Transverse colon (tissue), 4 donors: ENCODE results near the gene CRKL. TPM values are rescaled to one million over a fixed set of nuclear protein-coding genes. Genes with fewer than 3 reads are reported as not detected.

Source experiments
- DNase-seq: peaks from one replicate; pipeline ENCODE4 v3.0.0-alpha.2; 2019
- H3K27ac ChIP-seq, 4 donors: fragments of 200-600 bp; sonication (generic); 2 replicates each; pipeline ENCODE4 v1.5.1; 2016 to 2018; ENCODE audit warnings: inconsistent platforms in 4 of 4
- H3K27me3 ChIP-seq: fragments of 200-600 bp; sonication (generic); 2 replicates; pipeline ENCODE4 v1.5.1; 2017; ENCODE audit warnings: inconsistent platforms
- H3K36me3 ChIP-seq, 4 donors: fragments of 200-600 bp; sonication (generic); 2 replicates each; pipeline ENCODE4 v1.5.1; 2017 to 2019; ENCODE audit warnings: inconsistent platforms in 4 of 4
- H3K4me1 ChIP-seq, 4 donors: fragments of 200-600 bp; sonication (generic); 2 replicates each; pipeline ENCODE4 v1.5.1; 2017 to 2020; ENCODE audit warnings: inconsistent platforms in 4 of 4
- H3K4me3 ChIP-seq, 4 donors: fragments of 200-600 bp; sonication (generic); 1 replicate in 1 of 4; 2 replicates in 3 of 4; pipeline versions ENCODE4 v1.5.1 to v1.6.1; 2017 to 2019; ENCODE audit warnings: inconsistent platforms in 4 of 4
- H3K9me3 ChIP-seq, 2 donors: fragments of 200-600 bp; sonication (generic); 2 replicates each; pipeline ENCODE4 v1.5.1; 2017 to 2019; ENCODE audit warnings: inconsistent platforms in 2 of 2
- EP300 ChIP-seq: sonication (generic); formaldehyde crosslinking; IDR thresholded peaks from one replicate; pipeline ENCODE4 v1.6.1; 2017; ENCODE audit warnings: antibody characterized with exemption, low read depth
- POLR2A ChIP-seq: fragments of 450-650 bp; IDR thresholded peaks from one replicate; pipeline ENCODE4 v1.6.1; 2016; ENCODE audit warnings: antibody characterized with exemption, mild to moderate bottlenecking, moderate library complexity
- POLR2AphosphoS5 ChIP-seq, 3 donors: sonication (generic); formaldehyde crosslinking; IDR thresholded peaks; one replicate each; pipeline ENCODE4 v1.6.1; 2016; ENCODE audit warnings: antibody characterized with exemption in 3 of 3
- WGBS, 2 donors: methylation state at CpG; one replicate each; pipeline ENCODE4 v1.1.5; 2018; ENCODE audit warnings: low coverage in 1 of 2; 5-methylcytosine and 5-hydroxymethylcytosine counted together
- in situ Hi-C, 4 donors: fragments of 200-750 bp; cut with MboI; loops; one replicate each; pipeline versions ENCODE4 v1.15.0 to v1.15.1; 2017; ENCODE audit warnings: low sequenced_read_pairs in 3 of 4, low pct_ligation_motif_present in 1 of 4, low pct_unique_long_range_greater_than_20kb in 1 of 4
- intact Hi-C: fragments of 100-400 bp; cut with DNase I; formaldehyde crosslinking; loops from one replicate; pipeline ENCODE4 v1.15.1; 2023; ENCODE audit warnings: low total_unique reads
- total RNA-seq, 4 donors: library from RNA; depleted of rRNA; stranded (reverse); fragments of >200 nt; gene quantifications; one replicate each; pipeline ENCODE4 v1.1.0, GENCODE V29; 2016
- TF ChIP-seq, protein P1 (sequence below), 5 experiments: fragments of 200-600 bp in 3 of 5; fragments of 450-650 bp in 2 of 5; sonication (generic) in 3 of 5; IDR thresholded peaks; 1 replicate in 2 of 5; 2 replicates in 3 of 5; pipeline ENCODE4 v1.5.1; 2016 to 2017; ENCODE audit warnings: antibody characterized with exemption in 5 of 5, inconsistent platforms in 3 of 5, mild to moderate bottlenecking in 2 of 5, moderate library complexity in 1 of 5

Gene CRKL
- total RNA-seq, 4 donors from 2014 or later = 37.0 to 56.7 (median 48.6) TPM

DNA sequence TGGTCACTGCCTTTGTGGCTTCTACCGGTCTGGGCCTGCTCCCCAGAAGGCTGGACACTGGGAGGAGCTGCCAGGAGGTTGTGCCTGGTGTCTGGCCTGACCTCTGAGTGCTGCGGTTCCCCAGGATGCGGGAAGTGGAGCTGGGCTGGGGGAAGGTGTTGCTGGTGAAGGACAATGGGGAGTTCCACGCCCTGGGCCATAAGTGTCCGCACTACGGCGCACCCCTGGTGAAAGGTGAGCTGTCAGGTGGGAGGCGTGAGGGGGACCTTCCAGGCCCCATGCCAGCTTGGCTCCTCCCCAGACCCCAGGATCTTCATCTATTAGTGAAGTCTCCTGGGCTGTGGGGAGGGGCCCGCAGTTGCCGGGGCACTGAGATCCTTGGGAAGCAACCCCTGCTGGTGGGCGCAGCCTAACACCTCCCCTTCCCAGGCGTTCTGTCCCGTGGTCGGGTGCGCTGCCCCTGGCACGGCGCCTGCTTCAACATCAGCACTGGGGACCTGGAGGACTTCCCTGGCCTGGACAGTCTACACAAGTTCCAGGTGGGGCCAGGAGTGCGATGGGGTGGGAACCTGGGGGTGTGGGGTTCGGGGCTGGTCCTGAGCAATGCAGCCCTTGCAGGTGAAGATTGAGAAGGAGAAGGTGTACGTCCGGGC lies 56.6 kb downstream of the CRKL start:
- H3K4me1 ChIP-seq = no peaks in the 10 kb centered on the region
- intact Hi-C loops = no loop called here
- in situ Hi-C loops = loop anchor here in 1 of 4 donors (25.0 kb wide), 1 partner anchor 89 kb away; no protein-coding TSS in a partner anchor
- H3K27ac ChIP-seq = no peak overlapping the region
- WGBS, 2 donors = 82 to 83% methylated on average over 2 to 21 of the region's 21 CpGs
- H3K27me3 ChIP-seq = no peaks in the 10 kb centered on the region
- no peak overlapping the region for H3K4me3 ChIP-seq
- H3K36me3 ChIP-seq = no peaks in the 10 kb centered on the region
- DNase-seq = no peak
- TF ChIP-seq EP300 = no peak
- TF ChIP-seq POLR2A = no peak
- no peaks in the 10 kb centered on the region for H3K9me3 ChIP-seq

DNA sequence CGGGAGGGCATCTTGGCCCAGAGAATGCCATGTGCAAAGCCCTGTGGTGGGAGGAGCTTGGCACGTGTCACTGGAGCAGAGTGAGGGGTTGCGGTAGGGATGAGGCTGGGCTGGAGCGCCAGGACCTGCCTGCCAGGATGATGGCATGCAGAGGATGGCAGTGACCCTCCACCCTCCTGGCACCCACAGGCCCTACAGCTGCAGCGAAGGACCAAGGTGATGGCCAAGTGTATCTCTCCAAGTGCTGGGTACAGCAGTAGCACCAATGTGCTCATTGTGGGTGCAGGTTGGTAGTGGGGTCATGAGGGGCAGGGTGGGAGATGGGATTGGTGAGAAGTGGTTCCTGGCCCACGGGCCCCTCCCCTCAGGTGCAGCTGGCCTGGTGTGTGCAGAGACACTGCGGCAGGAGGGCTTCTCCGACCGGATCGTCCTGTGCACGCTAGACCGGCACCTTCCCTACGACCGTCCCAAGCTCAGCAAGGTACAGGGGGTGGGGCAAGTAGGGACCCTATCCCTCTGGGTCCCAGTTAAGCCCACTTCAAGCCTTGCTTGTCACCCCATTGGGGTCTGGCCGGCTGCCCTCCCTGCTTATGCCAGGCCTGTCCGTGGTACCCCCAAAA lies 57.2 kb downstream of the CRKL start:
- Histone ChIP-seq H3K27ac (no peak overlapping the region), H3K36me3 (no peaks in the 10 kb centered on the region), H3K27me3 (no peaks in the 10 kb centered on the region), H3K9me3 (no peaks in the 10 kb centered on the region), H3K4me3 (no peak overlapping the region), H3K4me1 (peaks cover 0 to 3% (median 2%) of the 10 kb centered on the region in 4 donors)
- intact Hi-C loops (no loop called here), in situ Hi-C loops (loop anchor here in 1 of 4 donors (25.0 kb wide), 1 partner anchor 88 kb away; no protein-coding TSS in a partner anchor)
- TF ChIP-seq, protein P1, sequence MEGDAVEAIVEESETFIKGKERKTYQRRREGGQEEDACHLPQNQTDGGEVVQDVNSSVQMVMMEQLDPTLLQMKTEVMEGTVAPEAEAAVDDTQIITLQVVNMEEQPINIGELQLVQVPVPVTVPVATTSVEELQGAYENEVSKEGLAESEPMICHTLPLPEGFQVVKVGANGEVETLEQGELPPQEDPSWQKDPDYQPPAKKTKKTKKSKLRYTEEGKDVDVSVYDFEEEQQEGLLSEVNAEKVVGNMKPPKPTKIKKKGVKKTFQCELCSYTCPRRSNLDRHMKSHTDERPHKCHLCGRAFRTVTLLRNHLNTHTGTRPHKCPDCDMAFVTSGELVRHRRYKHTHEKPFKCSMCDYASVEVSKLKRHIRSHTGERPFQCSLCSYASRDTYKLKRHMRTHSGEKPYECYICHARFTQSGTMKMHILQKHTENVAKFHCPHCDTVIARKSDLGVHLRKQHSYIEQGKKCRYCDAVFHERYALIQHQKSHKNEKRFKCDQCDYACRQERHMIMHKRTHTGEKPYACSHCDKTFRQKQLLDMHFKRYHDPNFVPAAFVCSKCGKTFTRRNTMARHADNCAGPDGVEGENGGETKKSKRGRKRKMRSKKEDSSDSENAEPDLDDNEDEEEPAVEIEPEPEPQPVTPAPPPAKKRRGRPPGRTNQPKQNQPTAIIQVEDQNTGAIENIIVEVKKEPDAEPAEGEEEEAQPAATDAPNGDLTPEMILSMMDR (IDR thresholded peaks at IDR 0.05) = no peak
- TF ChIP-seq POLR2AphosphoS5 (IDR thresholded peaks at IDR 0.05) = no peak
- TF ChIP-seq POLR2A = no peak
- DNase-seq = no peak
- 67 to 87% methylated on average over 1 to 16 of the region's 16 CpGs for WGBS, 2 donors

DNA sequence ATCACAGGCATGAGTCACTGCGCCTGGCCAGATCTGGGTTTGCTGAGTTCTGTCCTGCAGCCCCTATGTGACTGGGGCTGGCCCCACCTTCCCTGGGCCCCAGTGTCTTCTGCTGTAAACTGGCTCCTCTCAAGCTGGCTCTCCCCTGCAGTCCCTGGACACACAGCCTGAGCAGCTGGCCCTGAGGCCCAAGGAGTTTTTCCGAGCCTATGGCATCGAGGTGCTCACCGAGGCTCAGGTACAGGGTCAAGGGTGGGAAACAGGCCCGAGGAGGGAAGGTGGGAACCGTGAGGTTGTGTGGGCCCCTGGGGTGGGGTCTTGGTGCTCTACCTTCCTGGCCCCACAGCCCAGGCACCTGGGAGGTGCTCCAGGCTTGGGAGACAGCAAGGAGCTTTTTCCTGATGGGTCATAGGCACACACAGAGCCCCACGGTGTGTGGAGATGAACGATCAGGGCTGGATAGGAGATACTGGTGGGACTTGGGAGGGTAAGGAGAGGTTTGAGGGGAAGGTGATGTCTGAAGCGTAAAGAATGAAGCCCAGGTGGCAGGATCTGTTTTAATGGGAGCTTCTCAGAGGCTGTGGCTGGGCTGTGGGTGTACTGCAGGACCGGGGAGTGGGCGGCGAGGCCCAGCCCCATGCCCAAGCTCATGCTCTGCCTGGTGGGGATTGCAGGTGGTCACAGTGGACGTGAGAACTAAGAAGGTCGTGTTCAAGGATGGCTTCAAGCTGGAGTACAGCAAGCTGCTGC lies 58.5 kb downstream of the CRKL start:
- DNase-seq = no peak
- Histone ChIP-seq H3K27me3 (no peaks in the 10 kb centered on the region), H3K4me3 (no peak overlapping the region), H3K36me3 (no peaks in the 10 kb centered on the region), H3K4me1 (peaks cover under 1 to 16% (median 9%) of the 10 kb centered on the region in 4 donors), H3K9me3 (no peaks in the 10 kb centered on the region), H3K27ac (no peak overlapping the region)
- in situ Hi-C loops (no loop called here), intact Hi-C loops (no loop called here)
- WGBS, 2 donors = 79% methylated on average over 14 of the region's 14 CpGs; no CpG with 5 or more reads in 1 of the 2 donors
- TF ChIP-seq, protein P1 (IDR thresholded peaks at IDR 0.05) = no peak
- TF ChIP-seq EP300 = no peak
- TF ChIP-seq POLR2A = no peak
- TF ChIP-seq POLR2AphosphoS5 (IDR thresholded peaks at IDR 0.05) = no peak

GRCh38 chr22:20976291-20976877 lies 59.2 kb downstream of the CRKL start:
- in situ Hi-C loops (no loop called here), intact Hi-C loops (no loop called here)
- no peaks in the 10 kb centered on the region for H3K9me3 ChIP-seq
- H3K4me3 ChIP-seq = no peak overlapping the region
- TF ChIP-seq POLR2AphosphoS5 (IDR thresholded peaks at IDR 0.05) = no peak
- no peaks in the 10 kb centered on the region for H3K36me3 ChIP-seq
- H3K4me1 ChIP-seq = peaks cover 7 to 22% (median 15%) of the 10 kb centered on the region in 4 donors
- DNase-seq = no peak
- 86 to 89% methylated on average over 8 to 24 of the region's 24 CpGs for WGBS, 2 donors
- H3K27ac ChIP-seq = no peak overlapping the region
- no peaks in the 10 kb centered on the region for H3K27me3 ChIP-seq

- H3K36me3 ChIP-seq = no peaks in the 10 kb centered on the region
- H3K9me3 ChIP-seq = no peaks in the 10 kb centered on the region
- no peak for DNase-seq
- H3K27me3 ChIP-seq = no peaks in the 10 kb centered on the region
- H3K4me3 ChIP-seq = no peak overlapping the region
- WGBS, 2 donors = 92% methylated on average over 9 of the region's 11 CpGs; no CpG with 5 or more reads in 1 of the 2 donors
- in situ Hi-C loops (no loop called here), intact Hi-C loops (no loop called here)
- H3K4me1 ChIP-seq = peaks cover 8 to 26% (median 18%) of the 10 kb centered on the region in 4 donors
- H3K27ac ChIP-seq = no peak overlapping the region
- TF ChIP-seq POLR2AphosphoS5 (IDR thresholded peaks at IDR 0.05) (no peak), EP300 (no peak), POLR2A (no peak)
Measured at GRCh38 chr22:20977019-20977418, 59.8 kb downstream of the CRKL start.
